NB4 (cell line): ENCODE results near the gene SLC19A1.

Experiments used
- CTCF ChIP-seq: IDR thresholded peaks from one replicate; pipeline ENCODE4 v1.5.1; 2012; ENCODE audit warnings: low read depth, low read length
- MAX ChIP-seq: IDR thresholded peaks from 2 replicates; pipeline ENCODE4 v1.6.1; 2011; ENCODE audit warnings: low read depth, low read length
- POLR2A ChIP-seq: IDR thresholded peaks from 2 replicates; pipeline ENCODE4 v1.6.1; 2011; ENCODE audit warnings: mild to moderate bottlenecking; ENCODE audit not compliant: insufficient read length; ENCODE audit errors: extremely low read depth

GRCh38 chr21:45583831-45584509, 41.7 kb upstream of the SLC19A1 start:
- TF ChIP-seq POLR2A (no peak), CTCF (no peak), MAX (no peak)
